ENCODE measurements around the gene PGAP2. TPM values are rescaled to one million over a fixed set of nuclear protein-coding genes. Genes with fewer than 3 reads are reported as not detected.

The PGAP2 gene
- total and polyA plus RNA-seq, 2 experiments from 2014 or later, result 39.3 to 43.2 TPM

DNA sequence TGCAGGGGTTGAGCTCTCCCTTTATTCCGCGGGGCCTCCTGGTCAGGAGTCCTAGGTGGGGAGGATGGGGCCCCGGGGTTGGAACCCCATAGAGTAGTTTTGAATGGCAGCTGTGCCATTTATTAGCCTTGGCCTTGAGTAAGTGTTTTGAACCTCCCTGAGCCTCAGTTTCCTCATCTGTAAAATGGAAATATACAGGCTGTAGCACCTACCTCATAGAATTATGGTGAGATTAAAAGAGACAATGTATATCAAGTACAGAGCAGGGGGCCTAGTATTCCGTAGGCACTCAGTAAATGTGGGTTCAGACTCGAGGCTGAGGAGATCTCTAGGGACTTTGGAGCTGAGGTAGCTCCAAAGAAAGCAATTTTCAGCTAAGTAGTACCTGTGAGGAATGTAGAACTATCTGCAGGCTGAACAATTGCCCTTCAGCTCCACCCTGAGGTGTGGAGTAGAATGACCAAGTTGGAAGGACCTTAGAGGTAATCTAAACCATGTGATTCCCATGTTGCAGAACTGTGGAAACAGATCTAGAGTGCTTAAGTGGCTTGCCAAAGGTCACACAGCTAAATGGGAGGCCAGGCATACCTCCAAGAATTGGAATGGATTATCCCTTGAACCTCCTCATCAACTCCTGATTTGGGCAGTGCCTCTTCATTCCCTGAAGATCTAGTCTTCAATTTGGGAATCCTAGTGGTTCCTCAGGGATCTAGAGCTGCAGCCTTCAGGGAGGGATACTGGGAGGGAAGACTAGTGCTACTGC lies 682 bp downstream of the PGAP2 start:
- H3K4me3 Mint-ChIP-seq, result peak overlapping the region; percentile 97
- H3K27ac Mint-ChIP-seq, result peak overlapping the region; percentile 69
- Histone ChIP-seq H3K79me2 (replicated peaks; ENCODE audit: insufficient read depth) (peaks cover 11% of the 10 kb centered on the region; the same call in 1 of the 2 replicates), H3F3A (replicated peaks; ENCODE audit: low read depth) (0 out of 2 replicates have a peak, but pooled peaks cover 3% of the 10 kb centered on the region), H4K20me1 (replicated peaks; ENCODE audit: insufficient read depth) (no peaks in the 10 kb centered on the region; the same call in 1 of the 2 replicates), H3K36me3 (ENCODE audit: insufficient read depth) (no peaks in the 10 kb centered on the region), H3K27me3 (ENCODE audit: insufficient read depth) (no peaks in the 10 kb centered on the region), H2AFZ (peak overlapping the region; percentile 99), H3K27ac (ENCODE audit: low read depth) (no peak overlapping the region; the same call in 1 of the 2 replicates), H3K4me2 (peak overlapping the region; percentile 96), H3K4me1 (ENCODE audit: insufficient read depth) (no peaks in the 10 kb centered on the region; the same call in 1 of the 2 replicates), H3K9me2 (ENCODE audit: insufficient read depth) (no peaks in the 10 kb centered on the region), H3K4me3 (peak overlapping the region; percentile 92)
- H3K36me3 Mint-ChIP-seq (ENCODE audit: low read depth), result no peaks in the 10 kb centered on the region; the same call in 2 of the 3 replicates
- TF ChIP-seq NANOG (IDR thresholded peaks at IDR 0.05; ENCODE audit: borderline replicate concordance), result no peak
- TF ChIP-seq CTCF (conservative IDR thresholded peaks at IDR 0.05; ENCODE audit: low read depth in 2 of 2), result peak; percentile 57 to 69
- peak; percentile 65 for DNase-seq (ENCODE audit: low spot score)
- peaks cover 8% of the 10 kb centered on the region for H3K27me3 Mint-ChIP-seq (ENCODE audit: insufficient read depth, low read depth, poor library complexity)
- peak; percentile 53 for ATAC-seq
- H3K4me1 Mint-ChIP-seq, result peaks cover 16% of the 10 kb centered on the region
- H3K9me3 Mint-ChIP-seq, result no peaks in the 10 kb centered on the region

DNA sequence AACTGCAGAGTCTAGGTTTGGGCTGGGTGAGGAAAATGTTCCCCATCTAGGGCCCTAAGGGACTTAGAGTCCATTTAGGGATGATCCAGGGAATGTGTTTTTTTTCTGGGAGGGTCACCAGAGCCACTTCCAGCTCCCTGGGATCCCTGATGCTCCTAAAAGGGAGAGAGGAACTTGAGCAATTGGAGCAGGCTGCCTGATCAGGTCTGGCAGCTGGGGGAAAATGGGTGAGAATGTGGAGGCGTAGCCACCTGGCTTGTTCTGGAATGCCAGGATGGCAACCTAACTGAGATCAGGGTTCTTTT lies 1.2 kb downstream of the PGAP2 start:
- peak overlapping the region; percentile 92; the same call in 1 of the 2 replicates for H3K4me3 ChIP-seq

More for the DNA sequence above, 1.2 kb downstream of the PGAP2 start:
- peak overlapping the region; percentile 97 for H3K4me3 Mint-ChIP-seq
- H3K4me1 Mint-ChIP-seq, result peaks cover 16% of the 10 kb centered on the region
- H3K27ac ChIP-seq (ENCODE audit: low read depth), result no peak overlapping the region
- H3K27me3 ChIP-seq (ENCODE audit: insufficient read depth), result no peaks in the 10 kb centered on the region
- peak overlapping the region; percentile 96 for H3K4me2 ChIP-seq
- H3K9me2 ChIP-seq (ENCODE audit: insufficient read depth), result no peaks in the 10 kb centered on the region
- ATAC-seq (no peak), DNase-seq (ENCODE audit: low spot score) (peak; percentile 25)
- TF ChIP-seq ETS1 (IDR thresholded peaks at IDR 0.05) (no peak), ZNF114 (CRISPR knock-in tag; IDR thresholded peaks at IDR 0.05) (no peak), ZNF331 (CRISPR knock-in tag; IDR thresholded peaks at IDR 0.05; ENCODE audit: low read depth) (no peak), POLR2AphosphoS5 (IDR thresholded peaks at IDR 0.05; ENCODE audit: low read depth) (no peak)
- TF ChIP-seq, protein P1, sequence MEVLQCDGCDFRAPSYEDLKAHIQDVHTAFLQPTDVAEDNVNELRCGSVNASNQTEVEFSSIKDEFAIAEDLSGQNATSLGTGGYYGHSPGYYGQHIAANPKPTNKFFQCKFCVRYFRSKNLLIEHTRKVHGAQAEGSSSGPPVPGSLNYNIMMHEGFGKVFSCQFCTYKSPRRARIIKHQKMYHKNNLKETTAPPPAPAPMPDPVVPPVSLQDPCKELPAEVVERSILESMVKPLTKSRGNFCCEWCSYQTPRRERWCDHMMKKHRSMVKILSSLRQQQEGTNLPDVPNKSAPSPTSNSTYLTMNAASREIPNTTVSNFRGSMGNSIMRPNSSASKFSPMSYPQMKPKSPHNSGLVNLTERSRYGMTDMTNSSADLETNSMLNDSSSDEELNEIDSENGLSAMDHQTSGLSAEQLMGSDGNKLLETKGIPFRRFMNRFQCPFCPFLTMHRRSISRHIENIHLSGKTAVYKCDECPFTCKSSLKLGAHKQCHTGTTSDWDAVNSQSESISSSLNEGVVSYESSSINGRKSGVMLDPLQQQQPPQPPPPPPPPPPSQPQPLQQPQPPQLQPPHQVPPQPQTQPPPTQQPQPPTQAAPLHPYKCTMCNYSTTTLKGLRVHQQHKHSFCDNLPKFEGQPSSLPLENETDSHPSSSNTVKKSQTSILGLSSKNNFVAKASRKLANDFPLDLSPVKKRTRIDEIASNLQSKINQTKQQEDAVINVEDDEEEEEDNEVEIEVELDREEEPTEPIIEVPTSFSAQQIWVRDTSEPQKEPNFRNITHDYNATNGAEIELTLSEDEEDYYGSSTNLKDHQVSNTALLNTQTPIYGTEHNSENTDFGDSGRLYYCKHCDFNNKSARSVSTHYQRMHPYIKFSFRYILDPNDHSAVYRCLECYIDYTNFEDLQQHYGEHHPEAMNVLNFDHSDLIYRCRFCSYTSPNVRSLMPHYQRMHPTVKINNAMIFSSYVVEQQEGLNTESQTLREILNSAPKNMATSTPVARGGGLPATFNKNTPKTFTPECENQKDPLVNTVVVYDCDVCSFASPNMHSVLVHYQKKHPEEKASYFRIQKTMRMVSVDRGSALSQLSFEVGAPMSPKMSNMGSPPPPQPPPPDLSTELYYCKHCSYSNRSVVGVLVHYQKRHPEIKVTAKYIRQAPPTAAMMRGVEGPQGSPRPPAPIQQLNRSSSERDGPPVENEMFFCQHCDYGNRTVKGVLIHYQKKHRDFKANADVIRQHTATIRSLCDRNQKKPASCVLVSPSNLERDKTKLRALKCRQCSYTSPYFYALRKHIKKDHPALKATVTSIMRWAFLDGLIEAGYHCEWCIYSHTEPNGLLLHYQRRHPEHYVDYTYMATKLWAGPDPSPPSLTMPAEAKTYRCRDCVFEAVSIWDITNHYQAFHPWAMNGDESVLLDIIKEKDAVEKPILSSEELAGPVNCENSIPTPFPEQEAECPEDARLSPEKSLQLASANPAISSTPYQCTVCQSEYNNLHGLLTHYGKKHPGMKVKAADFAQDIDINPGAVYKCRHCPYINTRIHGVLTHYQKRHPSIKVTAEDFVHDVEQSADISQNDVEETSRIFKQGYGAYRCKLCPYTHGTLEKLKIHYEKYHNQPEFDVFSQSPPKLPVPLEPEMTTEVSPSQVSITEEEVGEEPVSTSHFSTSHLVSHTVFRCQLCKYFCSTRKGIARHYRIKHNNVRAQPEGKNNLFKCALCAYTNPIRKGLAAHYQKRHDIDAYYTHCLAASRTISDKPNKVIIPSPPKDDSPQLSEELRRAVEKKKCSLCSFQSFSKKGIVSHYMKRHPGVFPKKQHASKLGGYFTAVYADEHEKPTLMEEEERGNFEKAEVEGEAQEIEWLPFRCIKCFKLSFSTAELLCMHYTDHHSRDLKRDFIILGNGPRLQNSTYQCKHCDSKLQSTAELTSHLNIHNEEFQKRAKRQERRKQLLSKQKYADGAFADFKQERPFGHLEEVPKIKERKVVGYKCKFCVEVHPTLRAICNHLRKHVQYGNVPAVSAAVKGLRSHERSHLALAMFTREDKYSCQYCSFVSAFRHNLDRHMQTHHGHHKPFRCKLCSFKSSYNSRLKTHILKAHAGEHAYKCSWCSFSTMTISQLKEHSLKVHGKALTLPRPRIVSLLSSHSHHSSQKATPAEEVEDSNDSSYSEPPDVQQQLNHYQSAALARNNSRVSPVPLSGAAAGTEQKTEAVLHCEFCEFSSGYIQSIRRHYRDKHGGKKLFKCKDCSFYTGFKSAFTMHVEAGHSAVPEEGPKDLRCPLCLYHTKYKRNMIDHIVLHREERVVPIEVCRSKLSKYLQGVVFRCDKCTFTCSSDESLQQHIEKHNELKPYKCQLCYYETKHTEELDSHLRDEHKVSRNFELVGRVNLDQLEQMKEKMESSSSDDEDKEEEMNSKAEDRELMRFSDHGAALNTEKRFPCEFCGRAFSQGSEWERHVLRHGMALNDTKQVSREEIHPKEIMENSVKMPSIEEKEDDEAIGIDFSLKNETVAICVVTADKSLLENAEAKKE (CRISPR knock-in tag; IDR thresholded peaks at IDR 0.05), result no peak
- no peaks in the 10 kb centered on the region for H3K36me3 ChIP-seq (ENCODE audit: insufficient read depth)
- H2AFZ ChIP-seq, result no peak overlapping the region
- H3K27me3 Mint-ChIP-seq (ENCODE audit: insufficient read depth, low read depth, poor library complexity), result peaks cover 8% of the 10 kb centered on the region
- H3K79me2 ChIP-seq (replicated peaks; ENCODE audit: insufficient read depth), result peaks cover 11% of the 10 kb centered on the region; the same call in 1 of the 2 replicates
- 0 out of 2 replicates have a peak, but pooled peaks cover 3% of the 10 kb centered on the region for H3F3A ChIP-seq (replicated peaks; ENCODE audit: low read depth)
- H3K27ac Mint-ChIP-seq, result no peak overlapping the region; the same call in 1 of the 2 replicates
- H3K36me3 Mint-ChIP-seq (ENCODE audit: low read depth), result no peaks in the 10 kb centered on the region; the same call in 2 of the 3 replicates
- no peaks in the 10 kb centered on the region; the same call in 1 of the 2 replicates for H3K4me1 ChIP-seq (ENCODE audit: insufficient read depth)
- no peaks in the 10 kb centered on the region for H3K9me3 Mint-ChIP-seq
- H4K20me1 ChIP-seq (replicated peaks; ENCODE audit: insufficient read depth), result no peaks in the 10 kb centered on the region; the same call in 1 of the 2 replicates
